Placental pericyte (primary cell): ENCODE data around the gene KDM5B. TPM values are rescaled to one million over a fixed set of nuclear protein-coding genes. Genes with fewer than 3 reads are reported as not detected.

Source experiments
- small RNA-seq: library from RNA; depleted of rRNA; stranded (forward); fragments of <200 nt; gene quantifications from one replicate; pipeline ENCODE3, GENCODE V24; 2012; ENCODE audit warnings: low replicate concordance
- total RNA-seq: library from RNA; depleted of rRNA; stranded (reverse); fragments of >200 nt; gene quantifications from 2 replicates; pipeline ENCODE4 v1.2.3, GENCODE V29; 2012

KDM5B gene
- 91.0 and 101 TPM in 2 replicates for total RNA-seq

DNA sequence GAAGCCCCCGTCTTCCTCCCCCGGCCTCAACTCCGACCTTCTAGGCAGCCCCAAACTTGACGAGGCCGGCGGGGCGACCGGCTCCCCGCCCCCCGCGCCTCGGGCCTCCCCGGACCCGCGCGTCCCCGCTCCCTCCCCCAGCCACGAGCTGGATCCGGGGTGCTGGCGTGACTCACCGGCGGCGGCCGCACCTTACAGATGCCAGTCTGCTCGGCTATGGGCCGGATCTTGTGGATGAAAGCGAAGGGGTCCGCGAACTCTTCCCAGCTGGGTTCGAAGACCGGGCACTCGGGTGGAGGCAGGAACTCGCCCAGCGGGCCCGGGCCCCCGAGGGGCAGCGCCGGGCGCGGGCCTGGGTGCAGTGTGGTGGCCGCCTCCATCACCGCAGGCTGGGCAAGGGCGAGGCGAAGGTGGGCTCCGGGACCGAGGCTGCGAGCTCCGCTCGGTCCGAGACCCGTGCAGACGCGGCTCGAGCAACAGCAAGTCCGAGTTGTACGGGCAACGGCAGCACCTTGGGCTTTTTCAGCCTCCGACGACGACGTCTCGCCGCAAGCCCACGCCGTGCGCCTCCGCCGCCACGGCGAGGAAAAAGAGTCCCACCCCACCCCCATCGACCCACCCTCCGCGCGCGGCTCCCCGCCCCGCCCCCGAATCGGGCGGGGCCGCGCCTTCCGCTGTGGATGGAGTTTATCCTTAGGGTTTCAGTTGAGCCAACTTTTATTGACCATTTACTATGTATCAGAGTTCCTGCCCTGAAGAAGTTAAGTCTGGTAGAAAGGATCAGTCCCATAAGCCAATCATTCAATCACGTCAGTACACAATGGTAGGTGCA is at the start of gene KDM5B:
Gene KDM5B (minus strand): TSS at position 496 of the 832 bp plus-strand sequence. CDS start 116 bp downstream, at position 380.

GRCh38 chr1:202810615-202811295 is 2.5 kb upstream of the KDM5B start, which contains the start of gene PCAT6:
Gene PCAT6 (plus strand): TSS chr1:202810954.

DNA sequence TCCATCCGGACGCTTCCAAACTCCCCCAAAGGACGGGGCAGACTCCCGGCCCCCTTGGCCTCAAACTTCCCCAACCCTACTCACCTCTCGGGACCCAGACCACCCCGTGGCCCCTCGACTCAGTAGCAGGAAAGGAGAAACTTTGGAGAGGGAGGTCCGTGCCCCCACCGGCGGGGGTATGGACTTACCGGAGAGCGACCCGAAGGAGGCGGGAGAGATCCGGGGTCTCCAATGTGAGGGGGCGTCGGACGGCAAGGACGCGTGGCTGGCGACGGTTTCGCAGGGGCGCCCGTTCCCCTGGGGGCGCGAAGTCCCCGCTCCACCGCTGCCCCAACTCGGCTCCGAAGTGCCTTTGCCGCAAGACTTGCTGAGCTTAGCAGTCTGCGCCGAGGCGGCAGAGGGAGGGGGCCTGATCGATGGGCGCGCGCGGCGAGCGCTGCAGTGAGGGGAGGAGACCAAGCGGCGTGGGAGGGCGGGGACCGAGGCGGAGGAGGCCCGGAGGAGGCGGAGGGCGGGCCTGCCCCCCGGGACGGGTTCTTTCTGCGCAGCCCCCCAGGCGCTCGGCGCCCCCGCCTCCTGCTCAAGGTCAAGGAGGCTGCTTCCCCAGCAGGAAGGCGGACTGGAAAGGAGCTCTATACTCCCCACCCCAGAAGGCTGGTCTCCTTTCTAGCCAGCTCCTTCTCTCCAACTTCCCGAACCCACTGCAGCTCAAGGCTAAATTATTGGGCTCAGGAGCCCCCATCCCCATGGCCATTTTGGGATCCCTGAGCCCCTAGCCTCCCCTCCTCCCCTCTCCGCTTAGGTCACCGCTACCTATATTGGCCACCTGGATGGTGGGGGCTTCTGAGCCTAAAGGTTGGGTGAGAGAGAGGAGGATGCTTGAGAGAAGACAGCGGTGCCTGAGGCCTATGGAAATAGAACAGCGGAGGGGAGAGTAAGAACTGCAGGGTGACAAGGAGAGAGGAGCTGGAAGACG is 97.9 kb downstream of the KDM5B start, which contains the start of gene SYT2:
Gene SYT2 (minus strand): TSS at position 385 of the 976 bp plus-strand sequence. CDS start 104,682 bp downstream, outside the sequence.

Small RNA genes lying within 50 kb of the gene (small RNA-seq; reads per million reads assigned to genes)
- gene AC098934.3, result not detected

Other genes with a start within 250 kb of the KDM5B start
- not detected in 2 replicates for gene SYT2, start 98.0 kb downstream of the KDM5B start, total RNA-seq
- 0.86 TPM in 1 of 2 replicates, not detected in the other for gene PCAT6, start 2.5 kb upstream of the KDM5B start, total RNA-seq
- 4.2 and 9.0 TPM in 2 replicates for gene RABIF, start 80.7 kb upstream of the KDM5B start, total RNA-seq
- gene KLHL12, start 118.8 kb upstream of the KDM5B start, total RNA-seq, result 25.6 and 26.6 TPM in 2 replicates
- gene ADIPOR1, start 149.9 kb upstream of the KDM5B start, total RNA-seq, result 139 and 140 TPM in 2 replicates
- 39.5 and 40.7 TPM in 2 replicates for gene CYB5R1, start 158.8 kb upstream of the KDM5B start, total RNA-seq
- 106 and 110 TPM in 2 replicates for gene TMEM183A, start 199.0 kb upstream of the KDM5B start, total RNA-seq
- 0.14 and 0.66 TPM in 2 replicates for gene PPFIA4, start 218.1 kb upstream of the KDM5B start, total RNA-seq